ENCODE data around the gene FBXW12.

FBXW12 gene

GRCh38 chr3:48407542-48408099, 35.6 kb downstream of the FBXW12 start:
- no peak for DNase-seq (ENCODE audit: low read depth in 2 of 2)

GRCh38 chr3:48408823-48409281, 36.8 kb downstream of the FBXW12 start:
- no peak for DNase-seq (ENCODE audit: low read depth in 2 of 2)

GRCh38 chr3:48409291-48410201, 37.5 kb downstream of the FBXW12 start:
- DNase-seq (ENCODE audit: low read depth in 2 of 2) = no peak

- DNase-seq (ENCODE audit: low read depth in 2 of 2) = no peak
Observed at GRCh38 chr3:48410205-48411040, 38.4 kb downstream of the FBXW12 start.

- DNase-seq (ENCODE audit: low read depth in 2 of 2) = no peak
Observed at GRCh38 chr3:48411041-48411588, 39.1 kb downstream of the FBXW12 start.

GRCh38 chr3:48411606-48412374, 39.8 kb downstream of the FBXW12 start:
- no peak for DNase-seq (ENCODE audit: low read depth in 2 of 2)

- no peak for DNase-seq (ENCODE audit: low read depth in 2 of 2)
Observed at GRCh38 chr3:48412375-48413001, 40.5 kb downstream of the FBXW12 start.

GRCh38 chr3:48413086-48413485, 41.1 kb downstream of the FBXW12 start:
- DNase-seq (ENCODE audit: low read depth in 2 of 2) = no peak

- DNase-seq (ENCODE audit: low read depth in 2 of 2) = no peak
Observed at GRCh38 chr3:48413611-48414010, 41.6 kb downstream of the FBXW12 start.

GRCh38 chr3:48414376-48415250, 42.6 kb downstream of the FBXW12 start:
- DNase-seq (ENCODE audit: low read depth in 2 of 2) = no peak

GRCh38 chr3:48415251-48415953, 43.4 kb downstream of the FBXW12 start:
- DNase-seq (ENCODE audit: low read depth in 2 of 2) = no peak

GRCh38 chr3:48416091-48416505, 44.1 kb downstream of the FBXW12 start:
- no peak for DNase-seq (ENCODE audit: low read depth in 2 of 2)

- no peak for DNase-seq (ENCODE audit: low read depth in 2 of 2)
Observed at GRCh38 chr3:48416546-48416945, 44.5 kb downstream of the FBXW12 start.

- no peak for DNase-seq (ENCODE audit: low read depth in 2 of 2)
Observed at GRCh38 chr3:48417529-48418108, 45.6 kb downstream of the FBXW12 start.

- DNase-seq (ENCODE audit: low read depth in 2 of 2) = no peak
Observed at GRCh38 chr3:48418140-48418539, 46.1 kb downstream of the FBXW12 start.

GRCh38 chr3:48418651-48419050, 46.6 kb downstream of the FBXW12 start:
- DNase-seq (ENCODE audit: low read depth in 2 of 2) = no peak

GRCh38 chr3:48419149-48419548, 47.1 kb downstream of the FBXW12 start:
- no peak for DNase-seq (ENCODE audit: low read depth in 2 of 2)

- DNase-seq (ENCODE audit: low read depth in 2 of 2) = no peak
Observed at GRCh38 chr3:48419597-48419996, 47.6 kb downstream of the FBXW12 start.

- DNase-seq (ENCODE audit: low read depth in 2 of 2) = no peak
Observed at GRCh38 chr3:48420561-48420960, 48.5 kb downstream of the FBXW12 start.

All from stimulated activated CD4-positive, alpha-beta T cell treated with anti-CD3 and anti-CD28 coated beads, Interleukin-4, amount 100 ng/mL, for 48 hours (primary cell).